HEK293 (cell line): ENCODE data around the gene LAMB4.
A peak's percentile ranks its signal among the peaks of the same experiment; 100 is the strongest.

Experiments
- CTCF ChIA-PET: fragments of 350-600 bp; formaldehyde crosslinking; extraction: SDS; loops from one replicate; lab custom pipeline; 2021; ENCODE audit warnings: antibody characterized with exemption; lab: Yijun Ruan, JAX
- POLR2A ChIA-PET: fragments of 300-600 bp; formaldehyde crosslinking; extraction: SDS; loops from one replicate; lab custom pipeline; 2020; ENCODE audit warnings: antibody characterized with exemption, inconsistent platforms; lab: Yijun Ruan, JAX
- H3K27ac ChIP-seq: fragments of 200-500 bp; sonication (Bioruptor generic); 2 replicates; pipeline ENCODE4 v1.5.1; 2014; ENCODE audit warnings: low read depth, low read length, control low read depth, inconsistent platforms; ENCODE audit errors: extremely low read depth
- H3K36me3 ChIP-seq, 2 experiments: fragments of 200-500 bp in 1 of 2; sonication (Bioruptor generic) in 1 of 2; 1 replicate in 1 of 2; 2 replicates in 1 of 2; pipeline ENCODE4 v1.5.1; 2014 to 2017; ENCODE audit warnings: inconsistent platforms in 2 of 2, low read length in 2 of 2; ENCODE audit not compliant: control insufficient read depth in 2 of 2, insufficient read depth in 1 of 2
- H3K4me1 ChIP-seq: fragments of 200-500 bp; sonication (Bioruptor generic); 2 replicates; pipeline ENCODE4 v1.5.1; 2014; ENCODE audit warnings: mild to moderate bottlenecking, low read length, inconsistent platforms; ENCODE audit not compliant: control insufficient read depth, insufficient read depth
- H3K4me3 ChIP-seq: 2 replicates; pipeline ENCODE4 v1.5.1; 2011; ENCODE audit warnings: low read depth, mild to moderate bottlenecking, control low read depth, low read length, moderate library complexity
- H3K9me3 ChIP-seq: fragments of 200-500 bp; sonication (Bioruptor generic); 2 replicates; pipeline ENCODE4 v1.5.1; 2014; ENCODE audit warnings: low read depth, low read length, inconsistent platforms; ENCODE audit not compliant: control insufficient read depth, insufficient read depth
- FEZF1 ChIP-seq: fragments of 450-650 bp; formaldehyde crosslinking; IDR thresholded peaks from 2 replicates; pipeline ENCODE4 v1.5.1; 2016; ENCODE audit warnings: missing biosample characterization, missing genetic modification characterization
- GLIS2 ChIP-seq: fragments of 450-650 bp; formaldehyde crosslinking; IDR thresholded peaks from 2 replicates; pipeline ENCODE4 v1.5.1; 2016; ENCODE audit warnings: missing biosample characterization, missing genetic modification characterization
- IKZF3 ChIP-seq: fragments of 450-650 bp; IDR thresholded peaks from 2 replicates; pipeline ENCODE4 v1.5.0; 2018; ENCODE audit warnings: missing biosample characterization, mild to moderate bottlenecking, missing genetic modification characterization, moderate library complexity
- KLF1 ChIP-seq: fragments of 450-650 bp; formaldehyde crosslinking; IDR thresholded peaks from 2 replicates; pipeline ENCODE4 v1.5.1; 2016; ENCODE audit warnings: missing biosample characterization, missing genetic modification characterization
- KLF7 ChIP-seq: fragments of 450-650 bp; formaldehyde crosslinking; IDR thresholded peaks from 2 replicates; pipeline ENCODE4 v1.5.1; 2016; ENCODE audit warnings: missing biosample characterization, missing genetic modification characterization, borderline replicate concordance
- KLF9 ChIP-seq: fragments of 450-650 bp; formaldehyde crosslinking; IDR thresholded peaks from 2 replicates; pipeline ENCODE4 v1.5.1; 2016; ENCODE audit warnings: missing biosample characterization, missing genetic modification characterization, low read depth
- PRDM1 ChIP-seq: fragments of 450-650 bp; formaldehyde crosslinking; IDR thresholded peaks from 2 replicates; pipeline ENCODE4; 2016; ENCODE audit warnings: missing biosample characterization, missing genetic modification characterization
- SP2 ChIP-seq: fragments of 450-650 bp; formaldehyde crosslinking; IDR thresholded peaks from 2 replicates; pipeline ENCODE4 v1.5.1; 2016; ENCODE audit warnings: missing biosample characterization, missing genetic modification characterization
- SP3 ChIP-seq: fragments of 450-650 bp; formaldehyde crosslinking; IDR thresholded peaks from 2 replicates; pipeline ENCODE4 v1.5.1; 2016; ENCODE audit warnings: missing biosample characterization, missing genetic modification characterization
- SP7 ChIP-seq: fragments of 450-650 bp; formaldehyde crosslinking; IDR thresholded peaks from 2 replicates; pipeline ENCODE4 v1.5.1; 2016; ENCODE audit warnings: missing biosample characterization, missing genetic modification characterization
- ZBTB17 ChIP-seq: fragments of 450-650 bp; formaldehyde crosslinking; IDR thresholded peaks from 2 replicates; pipeline ENCODE4 v1.5.1; 2016; ENCODE audit warnings: missing biosample characterization, missing genetic modification characterization
- ZBTB8A ChIP-seq: fragments of 450-650 bp; formaldehyde crosslinking; IDR thresholded peaks from 2 replicates; pipeline ENCODE4 v1.5.1; 2016; ENCODE audit warnings: missing biosample characterization, missing genetic modification characterization
- ZIC2 ChIP-seq: fragments of 450-650 bp; formaldehyde crosslinking; IDR thresholded peaks from 2 replicates; pipeline ENCODE4 v1.5.1; 2016; ENCODE audit warnings: missing biosample characterization, missing genetic modification characterization
- ZNF341 ChIP-seq: fragments of 450-650 bp; formaldehyde crosslinking; IDR thresholded peaks from 2 replicates; pipeline ENCODE4; 2016; ENCODE audit warnings: low read depth, missing biosample characterization, missing genetic modification characterization
- ZNF366 ChIP-seq: fragments of 450-650 bp; formaldehyde crosslinking; conservative IDR thresholded peaks from 2 replicates; pipeline ENCODE4 v1.5.1; 2016; ENCODE audit warnings: missing biosample characterization, missing genetic modification characterization
- ZNF501 ChIP-seq: fragments of 450-650 bp; formaldehyde crosslinking; IDR thresholded peaks from 2 replicates; pipeline ENCODE4 v1.5.1; 2016; ENCODE audit warnings: missing biosample characterization, missing genetic modification characterization
- ZNF791 ChIP-seq: fragments of 450-650 bp; formaldehyde crosslinking; IDR thresholded peaks from 2 replicates; pipeline ENCODE4 v1.5.1; 2016; ENCODE audit warnings: missing biosample characterization, missing genetic modification characterization
- ZNF830 ChIP-seq: fragments of 450-650 bp; IDR thresholded peaks from 2 replicates; pipeline ENCODE4 v1.5.0; 2018; ENCODE audit warnings: missing biosample characterization, missing genetic modification characterization, low read depth, mild to moderate bottlenecking, moderate library complexity
- TF ChIP-seq, protein P1 (sequence below): fragments of 450-650 bp; formaldehyde crosslinking; IDR thresholded peaks from 2 replicates; pipeline ENCODE4 v1.5.1; 2016; ENCODE audit warnings: missing biosample characterization, missing genetic modification characterization
- TF ChIP-seq, protein P2 (sequence below): fragments of 450-650 bp; formaldehyde crosslinking; IDR thresholded peaks from 2 replicates; pipeline ENCODE4 v1.5.1; 2016; ENCODE audit warnings: missing biosample characterization, missing genetic modification characterization
- TF ChIP-seq, protein P3 (sequence below): fragments of 450-650 bp; formaldehyde crosslinking; IDR thresholded peaks from 2 replicates; pipeline ENCODE4 v1.5.1; 2016; ENCODE audit warnings: missing biosample characterization, missing genetic modification characterization
- TF ChIP-seq, protein P4 (sequence below): fragments of 450-650 bp; formaldehyde crosslinking; IDR thresholded peaks from 2 replicates; pipeline ENCODE4 v1.5.1; 2016; ENCODE audit warnings: missing biosample characterization, missing genetic modification characterization
- TF ChIP-seq, protein P5 (sequence below): fragments of 450-650 bp; formaldehyde crosslinking; IDR thresholded peaks from 2 replicates; pipeline ENCODE4 v1.5.1; 2016; ENCODE audit warnings: missing biosample characterization, missing genetic modification characterization

LAMB4 gene

DNA sequence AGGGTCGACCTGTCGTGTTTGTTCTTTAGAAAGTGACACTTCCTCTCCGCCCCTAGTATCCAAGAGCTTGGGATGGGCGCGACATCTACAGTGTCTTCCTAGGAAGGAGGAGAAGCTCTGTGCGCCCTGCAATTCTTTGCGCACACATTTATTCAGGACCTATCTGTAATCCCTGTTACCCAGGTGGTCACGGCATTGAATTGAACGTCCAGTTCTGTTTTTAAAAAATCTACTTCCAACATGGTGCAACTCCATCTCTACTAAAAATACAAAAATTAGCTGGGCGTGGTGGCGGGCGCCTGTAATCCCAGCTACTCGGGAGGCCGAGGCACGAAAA lies 126.6 kb downstream of the LAMB4 start:
- H3K27ac ChIP-seq = no peak overlapping the region
- peaks cover 0 to 3% of the 10 kb centered on the region in 2 experiments; a peak in 2 of 3 replicates for H3K36me3 ChIP-seq
- H3K4me3 ChIP-seq = peak overlapping the region; percentile 60
- POLR2A ChIA-PET = interaction anchor here (0.7 to 2.0 kb wide), 2 partner anchors 12 to 103 kb away, joined by 6 to 18 read pairs; no protein-coding TSS in a partner anchor
- no peaks in the 10 kb centered on the region for H3K9me3 ChIP-seq
- TF ChIP-seq ZNF501 = 0 out of 2 replicates have a peak, but pooled peaks have one; percentile 12
- TF ChIP-seq ZNF791 (tag by site-specific recombination) = no peak
- TF ChIP-seq SP7 (tag by site-specific recombination) = no peak
- TF ChIP-seq ZNF830 (tag by site-specific recombination) = no peak
- TF ChIP-seq, all 188 proteins: peak for 1
- CTCF ChIA-PET = interaction anchor here (0.7 to 1.7 kb wide), 2 partner anchors 13 to 457 kb away, joined by 3 to 8 read pairs; no protein-coding TSS in a partner anchor
- peaks cover 2% of the 10 kb centered on the region for H3K4me1 ChIP-seq

DNA sequence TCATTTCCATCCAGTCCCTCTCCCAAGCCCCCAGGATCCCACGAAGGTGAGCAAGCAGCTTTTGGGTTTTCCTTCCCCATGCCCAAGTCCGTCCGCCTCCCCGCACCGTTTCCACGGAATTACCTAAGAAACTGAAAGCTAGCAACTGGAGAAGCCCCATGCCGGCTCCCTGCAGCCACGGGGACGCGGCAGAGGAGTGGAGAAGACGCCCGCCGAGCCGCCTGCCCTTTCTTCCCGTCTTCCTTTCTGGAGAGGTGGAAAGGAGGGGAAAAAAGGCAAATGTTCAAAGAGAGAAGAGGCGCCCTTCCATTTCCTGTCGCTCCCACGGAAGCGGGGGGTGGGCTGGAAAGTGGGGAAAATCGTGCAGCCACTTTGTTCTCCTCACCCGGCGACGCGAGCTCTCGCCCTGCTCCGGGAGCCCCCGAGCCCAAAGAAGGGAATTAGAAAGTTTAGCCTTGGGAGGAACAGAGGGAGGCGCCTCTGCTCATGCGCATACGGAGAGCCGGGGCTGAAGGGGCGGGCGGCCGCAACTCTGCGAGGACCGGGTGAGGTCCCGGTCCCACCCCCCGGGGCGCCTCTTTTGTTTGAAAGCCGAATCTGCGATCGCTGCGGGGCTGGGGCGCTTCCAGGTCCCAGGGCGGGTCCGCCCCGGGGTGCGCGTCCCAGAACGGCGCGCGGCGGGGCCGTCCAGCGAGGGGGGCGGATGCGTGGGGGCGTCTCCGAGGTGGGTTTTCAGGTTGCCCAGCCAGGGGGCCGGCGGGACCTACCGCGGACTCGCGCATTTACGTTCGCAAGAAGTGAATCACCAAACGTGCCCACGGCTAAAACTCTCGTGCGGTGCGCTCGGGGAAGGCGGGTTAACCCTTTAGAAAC lies 127.2 kb downstream of the LAMB4 start, which contains the start of gene LAMB1:
Gene LAMB1 (minus strand): TSS at position 436 of the 873 bp plus-strand sequence. CDS start 276 bp downstream, at position 160.
- POLR2A ChIA-PET = interaction anchor here (2.0 kb wide), 1 partner anchor 12 kb away, joined by 18 read pairs; no protein-coding TSS in a partner anchor
- peak within 1 kb of the TSS; percentile 60 for H3K4me3 ChIP-seq
- CTCF ChIA-PET = interaction anchor here (0.7 to 1.7 kb wide), 2 partner anchors 14 to 457 kb away, joined by 3 to 8 read pairs; no protein-coding TSS in a partner anchor
- peak; percentile 92 for TF ChIP-seq ZNF366 (tag by site-specific recombination)
- TF ChIP-seq ZBTB17 (tag by site-specific recombination) = peak; percentile 65
- peak; percentile 78 for TF ChIP-seq SP2 (tag by site-specific recombination)
- TF ChIP-seq KLF9 (tag by site-specific recombination) = peak; percentile 80
- peak; percentile 99 for TF ChIP-seq GLIS2 (tag by site-specific recombination)
- TF ChIP-seq IKZF3 (tag by site-specific recombination) = peak; percentile 91
- TF ChIP-seq, protein P1, sequence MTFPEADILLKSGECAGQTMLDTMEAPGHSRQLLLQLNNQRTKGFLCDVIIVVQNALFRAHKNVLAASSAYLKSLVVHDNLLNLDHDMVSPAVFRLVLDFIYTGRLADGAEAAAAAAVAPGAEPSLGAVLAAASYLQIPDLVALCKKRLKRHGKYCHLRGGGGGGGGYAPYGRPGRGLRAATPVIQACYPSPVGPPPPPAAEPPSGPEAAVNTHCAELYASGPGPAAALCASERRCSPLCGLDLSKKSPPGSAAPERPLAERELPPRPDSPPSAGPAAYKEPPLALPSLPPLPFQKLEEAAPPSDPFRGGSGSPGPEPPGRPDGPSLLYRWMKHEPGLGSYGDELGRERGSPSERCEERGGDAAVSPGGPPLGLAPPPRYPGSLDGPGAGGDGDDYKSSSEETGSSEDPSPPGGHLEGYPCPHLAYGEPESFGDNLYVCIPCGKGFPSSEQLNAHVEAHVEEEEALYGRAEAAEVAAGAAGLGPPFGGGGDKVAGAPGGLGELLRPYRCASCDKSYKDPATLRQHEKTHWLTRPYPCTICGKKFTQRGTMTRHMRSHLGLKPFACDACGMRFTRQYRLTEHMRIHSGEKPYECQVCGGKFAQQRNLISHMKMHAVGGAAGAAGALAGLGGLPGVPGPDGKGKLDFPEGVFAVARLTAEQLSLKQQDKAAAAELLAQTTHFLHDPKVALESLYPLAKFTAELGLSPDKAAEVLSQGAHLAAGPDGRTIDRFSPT (tag by site-specific recombination) = peak; percentile 78
- TF ChIP-seq KLF7 (tag by site-specific recombination) = peak; percentile 18; the same call in 1 of the 2 replicates
- TF ChIP-seq, protein P2, sequence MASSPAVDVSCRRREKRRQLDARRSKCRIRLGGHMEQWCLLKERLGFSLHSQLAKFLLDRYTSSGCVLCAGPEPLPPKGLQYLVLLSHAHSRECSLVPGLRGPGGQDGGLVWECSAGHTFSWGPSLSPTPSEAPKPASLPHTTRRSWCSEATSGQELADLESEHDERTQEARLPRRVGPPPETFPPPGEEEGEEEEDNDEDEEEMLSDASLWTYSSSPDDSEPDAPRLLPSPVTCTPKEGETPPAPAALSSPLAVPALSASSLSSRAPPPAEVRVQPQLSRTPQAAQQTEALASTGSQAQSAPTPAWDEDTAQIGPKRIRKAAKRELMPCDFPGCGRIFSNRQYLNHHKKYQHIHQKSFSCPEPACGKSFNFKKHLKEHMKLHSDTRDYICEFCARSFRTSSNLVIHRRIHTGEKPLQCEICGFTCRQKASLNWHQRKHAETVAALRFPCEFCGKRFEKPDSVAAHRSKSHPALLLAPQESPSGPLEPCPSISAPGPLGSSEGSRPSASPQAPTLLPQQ (tag by site-specific recombination) = 0 out of 2 replicates have a peak, but pooled peaks have one; percentile 27
- TF ChIP-seq, protein P3, sequence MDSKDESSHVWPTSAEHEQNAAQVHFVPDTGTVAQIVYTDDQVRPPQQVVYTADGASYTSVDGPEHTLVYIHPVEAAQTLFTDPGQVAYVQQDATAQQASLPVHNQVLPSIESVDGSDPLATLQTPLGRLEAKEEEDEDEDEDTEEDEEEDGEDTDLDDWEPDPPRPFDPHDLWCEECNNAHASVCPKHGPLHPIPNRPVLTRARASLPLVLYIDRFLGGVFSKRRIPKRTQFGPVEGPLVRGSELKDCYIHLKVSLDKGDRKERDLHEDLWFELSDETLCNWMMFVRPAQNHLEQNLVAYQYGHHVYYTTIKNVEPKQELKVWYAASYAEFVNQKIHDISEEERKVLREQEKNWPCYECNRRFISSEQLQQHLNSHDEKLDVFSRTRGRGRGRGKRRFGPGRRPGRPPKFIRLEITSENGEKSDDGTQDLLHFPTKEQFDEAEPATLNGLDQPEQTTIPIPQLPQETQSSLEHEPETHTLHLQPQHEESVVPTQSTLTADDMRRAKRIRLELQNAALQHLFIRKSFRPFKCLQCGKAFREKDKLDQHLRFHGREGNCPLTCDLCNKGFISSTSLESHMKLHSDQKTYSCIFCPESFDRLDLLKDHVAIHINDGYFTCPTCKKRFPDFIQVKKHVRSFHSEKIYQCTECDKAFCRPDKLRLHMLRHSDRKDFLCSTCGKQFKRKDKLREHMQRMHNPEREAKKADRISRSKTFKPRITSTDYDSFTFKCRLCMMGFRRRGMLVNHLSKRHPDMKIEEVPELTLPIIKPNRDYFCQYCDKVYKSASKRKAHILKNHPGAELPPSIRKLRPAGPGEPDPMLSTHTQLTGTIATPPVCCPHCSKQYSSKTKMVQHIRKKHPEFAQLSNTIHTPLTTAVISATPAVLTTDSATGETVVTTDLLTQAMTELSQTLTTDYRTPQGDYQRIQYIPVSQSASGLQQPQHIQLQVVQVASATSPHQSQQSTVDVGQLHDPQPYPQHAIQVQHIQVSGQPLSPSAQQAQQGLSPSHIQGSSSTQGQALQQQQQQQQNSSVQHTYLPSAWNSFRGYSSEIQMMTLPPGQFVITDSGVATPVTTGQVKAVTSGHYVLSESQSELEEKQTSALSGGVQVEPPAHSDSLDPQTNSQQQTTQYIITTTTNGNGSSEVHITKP (tag by site-specific recombination) = peak; percentile 76
- TF ChIP-seq ZBTB8A = peak; percentile 84
- 0 out of 2 replicates have a peak, but pooled peaks have one; percentile 10 for TF ChIP-seq FEZF1 (tag by site-specific recombination)
- TF ChIP-seq, protein P4, sequence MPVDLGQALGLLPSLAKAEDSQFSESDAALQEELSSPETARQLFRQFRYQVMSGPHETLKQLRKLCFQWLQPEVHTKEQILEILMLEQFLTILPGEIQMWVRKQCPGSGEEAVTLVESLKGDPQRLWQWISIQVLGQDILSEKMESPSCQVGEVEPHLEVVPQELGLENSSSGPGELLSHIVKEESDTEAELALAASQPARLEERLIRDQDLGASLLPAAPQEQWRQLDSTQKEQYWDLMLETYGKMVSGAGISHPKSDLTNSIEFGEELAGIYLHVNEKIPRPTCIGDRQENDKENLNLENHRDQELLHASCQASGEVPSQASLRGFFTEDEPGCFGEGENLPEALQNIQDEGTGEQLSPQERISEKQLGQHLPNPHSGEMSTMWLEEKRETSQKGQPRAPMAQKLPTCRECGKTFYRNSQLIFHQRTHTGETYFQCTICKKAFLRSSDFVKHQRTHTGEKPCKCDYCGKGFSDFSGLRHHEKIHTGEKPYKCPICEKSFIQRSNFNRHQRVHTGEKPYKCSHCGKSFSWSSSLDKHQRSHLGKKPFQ (tag by site-specific recombination) = 0 out of 2 replicates have a peak, but pooled peaks have one; percentile 39
- peak; percentile 53 for TF ChIP-seq PRDM1
- TF ChIP-seq KLF1 = peak; percentile 68
- peak; percentile 73 for TF ChIP-seq ZNF341 (tag by site-specific recombination)
- peak; percentile 87 for TF ChIP-seq ZIC2
- TF ChIP-seq SP3 (tag by site-specific recombination) = peak; percentile 68
- TF ChIP-seq, protein P5, sequence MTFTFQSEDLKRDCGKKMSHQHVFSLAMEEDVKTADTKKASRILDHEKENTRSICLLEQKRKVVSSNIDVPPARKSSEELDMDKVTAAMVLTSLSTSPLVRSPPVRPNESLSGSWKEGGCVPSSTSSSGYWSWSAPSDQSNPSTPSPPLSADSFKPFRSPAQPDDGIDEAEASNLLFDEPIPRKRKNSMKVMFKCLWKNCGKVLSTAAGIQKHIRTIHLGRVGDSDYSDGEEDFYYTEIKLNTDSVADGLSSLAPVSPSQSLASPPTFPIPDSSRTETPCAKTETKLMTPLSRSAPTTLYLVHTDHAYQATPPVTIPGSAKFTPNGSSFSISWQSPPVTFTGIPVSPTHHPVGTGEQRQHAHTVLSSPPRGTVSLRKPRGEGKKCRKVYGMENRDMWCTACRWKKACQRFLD (tag by site-specific recombination) = no peak

More for the DNA sequence above, 127.2 kb downstream of the LAMB4 start, which contains the start of gene LAMB1:
- Histone ChIP-seq H3K36me3 (peaks cover 0 to 3% of the 10 kb centered on the region in 2 experiments; a peak in 2 of 3 replicates), H3K27ac (peak within 1 kb of the TSS; percentile 70), H3K9me3 (no peaks in the 10 kb centered on the region), H3K4me1 (peaks cover 6% of the 10 kb centered on the region)
